Measurements from ENCODE around the gene LRRC61. TPM values are rescaled to one million over a fixed set of nuclear protein-coding genes. Genes with fewer than 3 reads are reported as not detected.
A peak's percentile ranks its signal among the peaks of the same experiment; 100 is the strongest.

The LRRC61 gene
- total RNA-seq, 4 donors from 2014 or later = 9.9 to 46.1 (median 37.9) TPM

DNA sequence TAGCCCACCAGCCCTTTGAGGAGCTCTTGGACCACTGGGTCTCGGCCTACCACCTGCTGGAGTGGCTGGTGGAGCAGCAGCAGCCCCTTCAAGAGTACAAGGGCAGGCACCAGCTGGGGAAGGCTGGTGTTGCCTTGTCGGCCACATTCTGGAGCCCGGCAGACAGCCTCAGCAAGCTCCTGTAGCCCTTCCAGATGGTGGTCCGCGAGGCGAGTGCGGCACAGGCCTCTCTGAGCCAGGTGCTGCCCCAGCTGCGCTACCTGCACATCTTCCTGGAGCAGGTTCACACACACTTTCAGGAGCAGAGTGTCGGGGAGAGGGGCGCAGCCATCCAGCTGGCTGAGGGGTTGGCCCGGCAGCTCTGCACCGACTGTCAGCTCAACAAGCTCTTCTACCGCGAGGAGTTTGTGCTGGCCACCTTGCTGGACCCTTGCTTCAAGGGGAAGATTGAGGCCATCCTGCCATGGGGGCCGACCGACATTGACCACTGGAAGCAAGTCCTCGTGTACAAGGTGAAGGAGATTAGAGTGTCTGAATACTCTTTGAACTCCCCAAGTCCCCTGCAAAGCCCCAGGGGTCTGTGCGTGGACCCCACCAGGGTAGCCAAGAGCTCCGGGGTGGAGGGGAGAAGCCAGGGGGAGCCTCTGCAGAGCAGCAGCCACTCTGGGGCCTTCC lies 7.2 kb downstream of the LRRC61 start:
- intact Hi-C loops (cut with DNase I) = no loop called here
- no peak overlapping the region for H3K4me3 ChIP-seq (replicated peaks in 1 of 3)
- no peak overlapping the region for H3K27ac ChIP-seq
- no peaks in the 10 kb centered on the region for H3K27me3 ChIP-seq
- TF ChIP-seq, protein P1, sequence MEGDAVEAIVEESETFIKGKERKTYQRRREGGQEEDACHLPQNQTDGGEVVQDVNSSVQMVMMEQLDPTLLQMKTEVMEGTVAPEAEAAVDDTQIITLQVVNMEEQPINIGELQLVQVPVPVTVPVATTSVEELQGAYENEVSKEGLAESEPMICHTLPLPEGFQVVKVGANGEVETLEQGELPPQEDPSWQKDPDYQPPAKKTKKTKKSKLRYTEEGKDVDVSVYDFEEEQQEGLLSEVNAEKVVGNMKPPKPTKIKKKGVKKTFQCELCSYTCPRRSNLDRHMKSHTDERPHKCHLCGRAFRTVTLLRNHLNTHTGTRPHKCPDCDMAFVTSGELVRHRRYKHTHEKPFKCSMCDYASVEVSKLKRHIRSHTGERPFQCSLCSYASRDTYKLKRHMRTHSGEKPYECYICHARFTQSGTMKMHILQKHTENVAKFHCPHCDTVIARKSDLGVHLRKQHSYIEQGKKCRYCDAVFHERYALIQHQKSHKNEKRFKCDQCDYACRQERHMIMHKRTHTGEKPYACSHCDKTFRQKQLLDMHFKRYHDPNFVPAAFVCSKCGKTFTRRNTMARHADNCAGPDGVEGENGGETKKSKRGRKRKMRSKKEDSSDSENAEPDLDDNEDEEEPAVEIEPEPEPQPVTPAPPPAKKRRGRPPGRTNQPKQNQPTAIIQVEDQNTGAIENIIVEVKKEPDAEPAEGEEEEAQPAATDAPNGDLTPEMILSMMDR (IDR thresholded peaks at IDR 0.05) = no peak
- no peak for TF ChIP-seq POLR2A (IDR thresholded peaks at IDR 0.05)
- peaks cover 0 to under 1% of the 10 kb centered on the region in 2 donors for H3K4me1 ChIP-seq
- WGBS, 2 donors = 96 to 98% methylated on average over 8 to 14 of the region's 19 CpGs
- H3K36me3 ChIP-seq = no peaks in the 10 kb centered on the region
- DNase-seq = no peak
- no peaks in the 10 kb centered on the region for H3K9me3 ChIP-seq

DNA sequence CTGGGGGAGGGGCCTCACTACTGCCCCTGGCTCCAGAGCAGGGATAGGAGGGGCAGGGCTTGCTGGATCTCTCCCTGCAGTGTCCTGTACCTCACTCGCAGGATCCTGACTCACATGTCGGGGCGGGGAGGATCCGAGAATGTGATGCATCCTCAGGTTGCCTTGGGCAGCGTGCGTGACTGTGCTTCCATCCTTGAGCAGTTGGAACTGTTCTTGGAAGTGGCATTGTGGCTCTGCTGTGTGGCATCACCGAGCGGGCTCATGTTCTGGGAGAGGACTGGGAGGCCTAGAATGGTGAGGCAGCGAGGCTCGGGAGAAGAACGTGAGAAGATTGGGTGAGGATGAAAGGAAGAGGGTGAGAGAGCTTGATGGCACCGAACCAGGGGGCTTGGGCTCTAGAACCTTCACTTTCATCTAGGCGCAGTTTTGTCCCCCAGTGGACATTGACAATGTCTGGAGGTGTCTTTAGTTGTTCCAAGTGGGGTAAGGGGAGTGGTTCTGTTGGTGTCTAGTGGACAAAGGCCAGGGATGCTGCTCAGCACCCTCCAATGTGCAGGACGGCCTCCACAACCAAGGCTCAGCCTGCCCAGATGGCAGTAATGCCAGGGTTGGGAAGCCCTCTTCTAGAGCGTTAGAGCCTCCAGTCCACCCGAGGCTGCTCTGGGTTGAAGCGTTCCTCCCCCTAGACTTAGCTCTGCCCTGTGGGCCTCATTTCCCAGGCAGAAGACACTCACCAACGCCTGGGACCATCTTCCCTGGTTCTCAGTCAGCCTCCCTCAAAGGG lies 9.9 kb downstream of the LRRC61 start:
- no peaks in the 10 kb centered on the region for H3K9me3 ChIP-seq
- no peaks in the 10 kb centered on the region for H3K27me3 ChIP-seq
- H3K36me3 ChIP-seq = no peaks in the 10 kb centered on the region
- H3K4me1 ChIP-seq = peaks cover 9 to 15% of the 10 kb centered on the region in 2 donors
- no peak overlapping the region for H3K4me3 ChIP-seq (replicated peaks in 1 of 3)
- no peak overlapping the region for H3K27ac ChIP-seq
- DNase-seq = no peak
- intact Hi-C loops (cut with DNase I) = no loop called here
- TF ChIP-seq, protein P1 (IDR thresholded peaks at IDR 0.05) = no peak
- no peak for TF ChIP-seq POLR2A (IDR thresholded peaks at IDR 0.05)
- WGBS, 2 donors = 92 to 97% methylated on average over 14 to 17 of the region's 18 CpGs

DNA sequence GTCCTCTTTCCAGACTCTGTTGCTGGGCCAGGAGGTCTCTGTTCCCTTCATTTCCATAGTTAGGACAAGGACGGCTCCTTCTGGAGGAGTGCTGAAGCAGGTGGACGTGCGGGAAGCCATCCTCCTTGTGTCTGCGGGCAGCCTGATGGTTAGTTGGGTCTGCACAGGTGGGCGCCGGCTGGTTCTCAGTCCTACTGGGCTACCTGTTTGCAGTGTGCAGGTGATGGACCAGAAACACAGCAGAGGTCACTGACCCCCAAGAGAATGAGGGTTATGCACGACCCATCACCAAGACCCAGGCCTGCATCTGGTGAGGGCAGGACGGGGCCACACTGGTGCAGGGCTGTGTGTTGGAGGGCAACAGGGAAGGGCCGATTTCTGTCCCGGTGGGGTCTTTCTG lies 10.5 kb downstream of the LRRC61 start:
- H3K4me1 ChIP-seq = peaks cover 9 to 15% of the 10 kb centered on the region in 2 donors
- no peaks in the 10 kb centered on the region for H3K36me3 ChIP-seq
- H3K27ac ChIP-seq = no peak overlapping the region
- no peaks in the 10 kb centered on the region for H3K27me3 ChIP-seq
- no peak for DNase-seq
- no peaks in the 10 kb centered on the region for H3K9me3 ChIP-seq
- intact Hi-C loops (cut with DNase I) = no loop called here
- TF ChIP-seq POLR2A (IDR thresholded peaks at IDR 0.05) = no peak
- no peak overlapping the region for H3K4me3 ChIP-seq (replicated peaks in 1 of 3)
- WGBS, 2 donors = 100% methylated on average over 8 to 9 of the region's 10 CpGs

DNA sequence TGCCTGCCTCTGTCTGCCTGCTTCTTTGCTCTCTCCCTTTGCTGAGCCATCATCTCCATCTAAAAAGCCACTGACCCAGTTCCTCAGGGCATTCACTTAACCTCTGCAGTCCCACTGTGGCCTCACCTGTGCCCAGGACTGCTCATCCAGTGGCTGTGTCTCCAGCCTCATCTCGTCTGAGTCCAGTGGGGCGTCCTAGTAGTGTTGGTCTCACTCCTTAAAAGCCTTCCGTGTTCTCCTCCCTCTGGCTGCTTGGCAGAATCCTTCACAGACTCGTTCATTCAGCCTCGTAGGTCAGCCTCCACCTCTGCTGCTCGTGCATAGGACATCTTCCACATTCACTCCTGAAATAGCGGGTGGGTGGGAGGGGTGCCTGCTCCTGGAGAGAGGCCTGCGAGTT lies 11.0 kb downstream of the LRRC61 start:
- DNase-seq = no peak
- intact Hi-C loops (cut with DNase I) = no loop called here
- Histone ChIP-seq H3K36me3 (no peaks in the 10 kb centered on the region), H3K4me3 (replicated peaks in 1 of 3) (no peak overlapping the region), H3K27ac (no peak overlapping the region), H3K27me3 (no peaks in the 10 kb centered on the region), H3K9me3 (no peaks in the 10 kb centered on the region), H3K4me1 (peaks cover 9 to 15% of the 10 kb centered on the region in 2 donors)
- TF ChIP-seq, protein P1 (IDR thresholded peaks at IDR 0.05) = no peak
- no peak for TF ChIP-seq POLR2A (IDR thresholded peaks at IDR 0.05)
- 95 to 97% methylated on average over 8 of the region's 8 CpGs for WGBS, 2 donors

DNA sequence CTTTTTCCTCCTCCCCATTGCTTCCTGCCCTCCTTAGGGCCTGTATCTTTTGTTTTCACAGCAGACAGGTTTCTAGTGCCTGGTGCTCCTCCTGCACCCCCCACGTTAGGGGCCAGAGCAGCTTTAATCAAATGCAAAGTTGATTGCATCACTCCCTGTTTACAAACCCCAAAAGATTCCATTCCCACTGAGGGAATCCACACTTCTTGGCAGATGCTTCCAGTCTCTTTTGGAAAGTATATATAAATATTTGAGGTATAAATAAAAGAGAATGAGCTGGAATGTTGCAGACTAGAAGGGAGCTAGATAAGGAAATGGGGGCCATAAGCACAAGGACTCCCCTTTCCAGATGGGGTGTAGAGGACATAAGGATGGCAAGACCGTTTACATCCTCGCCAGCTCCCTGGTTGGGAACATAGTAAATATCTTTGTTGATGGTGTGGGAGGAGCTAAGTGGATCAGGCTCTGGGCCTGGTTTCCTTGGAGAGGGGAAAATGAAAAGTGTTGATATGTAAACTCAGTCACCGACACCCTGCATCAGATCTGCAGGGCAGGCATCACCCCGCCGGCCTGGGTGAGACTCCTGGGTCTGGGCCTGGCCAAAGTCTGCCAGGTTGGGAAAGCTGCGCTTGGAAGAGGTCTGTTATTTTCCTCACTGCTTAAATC lies 12.1 kb downstream of the LRRC61 start:
- Histone ChIP-seq H3K36me3 (no peaks in the 10 kb centered on the region), H3K27ac (peak overlapping the region in 2 of 3 donors; percentile 17 to 61), H3K4me3 (replicated peaks in 1 of 3) (no peak overlapping the region), H3K27me3 (no peaks in the 10 kb centered on the region), H3K4me1 (peaks cover 10 to 22% of the 10 kb centered on the region in 2 donors), H3K9me3 (no peaks in the 10 kb centered on the region)
- DNase-seq = no peak
- intact Hi-C loops (cut with DNase I) = no loop called here
- 65 to 73% methylated on average over 7 of the region's 7 CpGs for WGBS, 2 donors
- TF ChIP-seq, protein P1 (IDR thresholded peaks at IDR 0.05) = no peak

All from thyroid gland (tissue), 4 donors.